ENCODE measurements around the gene C1QTNF6.

GRCh38 chr22:37207981-37208380 lies 19.9 kb upstream of the C1QTNF6 start:
- TF ChIP-seq, protein P1, sequence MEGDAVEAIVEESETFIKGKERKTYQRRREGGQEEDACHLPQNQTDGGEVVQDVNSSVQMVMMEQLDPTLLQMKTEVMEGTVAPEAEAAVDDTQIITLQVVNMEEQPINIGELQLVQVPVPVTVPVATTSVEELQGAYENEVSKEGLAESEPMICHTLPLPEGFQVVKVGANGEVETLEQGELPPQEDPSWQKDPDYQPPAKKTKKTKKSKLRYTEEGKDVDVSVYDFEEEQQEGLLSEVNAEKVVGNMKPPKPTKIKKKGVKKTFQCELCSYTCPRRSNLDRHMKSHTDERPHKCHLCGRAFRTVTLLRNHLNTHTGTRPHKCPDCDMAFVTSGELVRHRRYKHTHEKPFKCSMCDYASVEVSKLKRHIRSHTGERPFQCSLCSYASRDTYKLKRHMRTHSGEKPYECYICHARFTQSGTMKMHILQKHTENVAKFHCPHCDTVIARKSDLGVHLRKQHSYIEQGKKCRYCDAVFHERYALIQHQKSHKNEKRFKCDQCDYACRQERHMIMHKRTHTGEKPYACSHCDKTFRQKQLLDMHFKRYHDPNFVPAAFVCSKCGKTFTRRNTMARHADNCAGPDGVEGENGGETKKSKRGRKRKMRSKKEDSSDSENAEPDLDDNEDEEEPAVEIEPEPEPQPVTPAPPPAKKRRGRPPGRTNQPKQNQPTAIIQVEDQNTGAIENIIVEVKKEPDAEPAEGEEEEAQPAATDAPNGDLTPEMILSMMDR (IDR thresholded peaks at IDR 0.05; ENCODE audit: control extremely low read depth in 1 of 3, insufficient read depth in 1 of 3, low read depth in 1 of 3, low read length in 3 of 3) = no peak
- TF ChIP-seq POLR2A (IDR thresholded peaks at IDR 0.05; ENCODE audit: control extremely low read depth in 1 of 2, low read depth in 2 of 2, low read length in 2 of 2) (no peak), NANOG (IDR thresholded peaks at IDR 0.05; ENCODE audit: insufficient read depth, low read depth, low read length, poor library complexity, severe bottlenecking) (no peak), CHD2 (IDR thresholded peaks at IDR 0.05; ENCODE audit: low read length) (no peak), TAF7 (optimal IDR thresholded peaks at IDR 0.05; ENCODE audit: borderline replicate concordance, low read depth, low read length) (no peak), SRF (IDR thresholded peaks at IDR 0.05; ENCODE audit: low read depth, low read length) (no peak), SP1 (IDR thresholded peaks at IDR 0.05; ENCODE audit: low read depth, low read length) (no peak), EZH2 (IDR thresholded peaks at IDR 0.05; ENCODE audit: low read depth, low read length, severe bottlenecking) (no peak), NRF1 (IDR thresholded peaks at IDR 0.05; ENCODE audit: low read depth, low read length) (no peak), USF2 (IDR thresholded peaks at IDR 0.05; ENCODE audit: low read length) (no peak), ZNF274 (IDR thresholded peaks at IDR 0.05; ENCODE audit: borderline replicate concordance, extremely low read depth, low read length) (no peak), E2F6 (IDR thresholded peaks at IDR 0.05) (no peak), PHF8 (conservative IDR thresholded peaks at IDR 0.05; ENCODE audit: low read depth, low read length) (no peak)

Measured in H1 (cell line).